B cell (primary cell): ENCODE results near the gene KBTBD6. TPM values are rescaled to one million over a fixed set of nuclear protein-coding genes. Genes with fewer than 3 reads are reported as not detected.

ENCODE experiments used
- ATAC-seq: fragments of 200-7000 bp; cut with Tn5 transposase; one replicate; pipeline ENCODE4 v1.10.0; 2021; ENCODE audit warnings: low read depth, mild to moderate bottlenecking, moderate number of reproducible peaks, moderate library complexity
- CTCF ChIA-PET: fragments of 350-600 bp; sonication (Branson Sonifier 250); formaldehyde crosslinking; loops from one replicate; lab custom pipeline; 2021; ENCODE audit warnings: antibody characterized with exemption, inconsistent platforms; lab: Charles Lee
- POLR2A ChIA-PET: fragments of 350-600 bp; sonication (Branson Sonifier 250); formaldehyde crosslinking; loops from one replicate; lab custom pipeline; 2021; ENCODE audit warnings: antibody characterized with exemption; lab: Charles Lee
- DNase-seq: peaks from one replicate; pipeline ENCODE4 v3.0.0; 2013
- H2AFZ ChIP-seq: 2 replicates; pipeline ENCODE4 v1.6.1; 2012; ENCODE audit warnings: mild to moderate bottlenecking, low read depth, low read length; ENCODE audit not compliant: insufficient read depth, poor library complexity, severe bottlenecking
- H3K27ac ChIP-seq, 2 donors: 1 replicate in 1 of 2; 2 replicates in 1 of 2; pipeline ENCODE4 v1.5.1; 2012 to 2013; ENCODE audit warnings: low read length in 2 of 2, mild to moderate bottlenecking in 2 of 2, moderate library complexity in 1 of 2
- H3K27me3 ChIP-seq, 4 experiments: fragments of 200-600 bp in 1 of 4; sonication (generic) in 1 of 4; replicated peaks in 1 of 4; 1 replicate in 2 of 4; 2 replicates in 2 of 4; pipeline versions ENCODE4 v1.6.1 to v1.7.0; 2013 to 2016; ENCODE audit warnings: low read length in 3 of 4, mild to moderate bottlenecking in 2 of 4, mixed read lengths in 1 of 4, moderate library complexity in 1 of 4; ENCODE audit not compliant: insufficient read depth in 4 of 4, control insufficient read depth in 3 of 4; ENCODE audit errors: control extremely low read depth in 1 of 4
- H3K36me3 ChIP-seq, 2 experiments: replicated peaks in 1 of 2; 1 replicate in 1 of 2; 2 replicates in 1 of 2; pipeline versions ENCODE4 v1.6.1 to v1.7.1; 2013; ENCODE audit warnings: low read length in 1 of 2; ENCODE audit not compliant: insufficient read depth in 2 of 2, control insufficient read depth in 1 of 2; ENCODE audit errors: control extremely low read depth in 1 of 2, extremely low read depth in 1 of 2
- H3K4me1 ChIP-seq, 2 donors: fragments of 200-600 bp in 1 of 2; sonication (generic) in 1 of 2; 1 replicate in 1 of 2; 2 replicates in 1 of 2; pipeline versions ENCODE4 v1.5.1 to v1.6.1; 2013 to 2017; ENCODE audit warnings: low read length in 2 of 2; ENCODE audit not compliant: control insufficient read depth in 2 of 2, insufficient read depth in 2 of 2
- H3K4me2 ChIP-seq: replicated peaks from 2 replicates; pipeline ENCODE3; 2012; ENCODE audit warnings: mild to moderate bottlenecking, low read depth, low read length; ENCODE audit not compliant: poor library complexity, severe bottlenecking
- H3K4me3 ChIP-seq, 5 experiments: fragments of 200-600 bp in 1 of 5; sonication (generic) in 1 of 5; 1 replicate in 3 of 5; 2 replicates in 2 of 5; pipeline versions ENCODE4 v1.5.1 to v1.7.0; 2011 to 2016; ENCODE audit warnings: low read length in 4 of 5, mild to moderate bottlenecking in 4 of 5, low read depth in 2 of 5, control low read depth in 1 of 5, moderate library complexity in 1 of 5; ENCODE audit not compliant: insufficient read depth in 1 of 5; ENCODE audit errors: control extremely low read depth in 1 of 5, extremely low read depth in 1 of 5
- H3K79me2 ChIP-seq: fragments of 200-600 bp; sonication (generic); one replicate; pipeline ENCODE4 v1.6.0; 2016; ENCODE audit warnings: low read length; ENCODE audit not compliant: control insufficient read depth, insufficient read depth
- H3K9ac ChIP-seq: fragments of 200-600 bp; sonication (generic); 2 replicates; pipeline ENCODE4 v1.6.1; 2017; ENCODE audit warnings: mild to moderate bottlenecking, low read length, moderate library complexity
- H3K9me3 ChIP-seq, 3 donors: one replicate each; pipeline versions ENCODE4 v1.6.1 to v1.7.1; 2013; ENCODE audit warnings: low read length in 2 of 3; ENCODE audit not compliant: control insufficient read depth in 2 of 3, insufficient read depth in 1 of 3; ENCODE audit errors: control extremely low read depth in 1 of 3
- H4K20me1 ChIP-seq: 2 replicates; pipeline ENCODE4 v1.6.0; 2012; ENCODE audit warnings: mild to moderate bottlenecking, low read length; ENCODE audit not compliant: insufficient read depth, control insufficient read depth, poor library complexity, severe bottlenecking
- H3K27ac Mint-ChIP-seq: one replicate; pipeline ENCODE4 v1.8.0; 2021; ENCODE audit warnings: mixed read lengths
- H3K27me3 Mint-ChIP-seq: one replicate; pipeline ENCODE4 v1.8.0; 2021; ENCODE audit warnings: mixed read lengths
- H3K4me1 Mint-ChIP-seq: one replicate; pipeline ENCODE4 v1.8.0; 2021; ENCODE audit warnings: mixed read lengths
- H3K4me3 Mint-ChIP-seq: one replicate; pipeline ENCODE4 v1.8.0; 2021; ENCODE audit warnings: mixed read lengths
- H3K9me3 Mint-ChIP-seq: one replicate; pipeline ENCODE4 v1.8.0; 2022; ENCODE audit warnings: mixed read lengths; ENCODE audit not compliant: insufficient read depth
- EZH2 ChIP-seq: IDR thresholded peaks from 2 replicates; pipeline ENCODE4 v1.6.1; 2012; ENCODE audit warnings: borderline replicate concordance, low read depth, mild to moderate bottlenecking, moderate library complexity, low read length; ENCODE audit not compliant: insufficient read depth, poor library complexity, severe bottlenecking
- WGBS: methylation state at CpG from one replicate; pipeline ENCODE4 v1.1.5; 2013; ENCODE audit warnings: missing lambda C conversion rate; ENCODE audit not compliant: insufficient coverage; 5-methylcytosine and 5-hydroxymethylcytosine counted together
- intact Hi-C: fragments of 100-400 bp; cut with micrococcal nuclease; formaldehyde crosslinking; loops from one replicate; pipeline ENCODE4 v1.10.0; 2022
- polyA plus RNA-seq: library from polyadenylated mRNA; depleted of rRNA; stranded (reverse); fragments of >200 nt; gene quantifications from 2 replicates; pipeline ENCODE4 v1.2.3, GENCODE V29; 2012
- total RNA-seq, 2 donors: library from RNA; stranded (reverse); fragments of 120-200 nt in 1 of 2; gene quantifications; 1 replicate in 1 of 2; 2 replicates in 1 of 2; pipeline versions ENCODE4 v1.2.3 to v1.2.4, GENCODE V29; 2013 to 2022
- TF ChIP-seq, protein P1 (sequence below): fragments of 200-600 bp; IDR thresholded peaks from one replicate; pipeline ENCODE4 v1.8.0; 2022; ENCODE audit warnings: antibody characterized with exemption, mild to moderate bottlenecking

KBTBD6 gene
- total and polyA plus RNA-seq, 2 donors (not counting 1 experiment from before 2014, with no cell fraction given): 0.63 to 8.5 TPM

DNA sequence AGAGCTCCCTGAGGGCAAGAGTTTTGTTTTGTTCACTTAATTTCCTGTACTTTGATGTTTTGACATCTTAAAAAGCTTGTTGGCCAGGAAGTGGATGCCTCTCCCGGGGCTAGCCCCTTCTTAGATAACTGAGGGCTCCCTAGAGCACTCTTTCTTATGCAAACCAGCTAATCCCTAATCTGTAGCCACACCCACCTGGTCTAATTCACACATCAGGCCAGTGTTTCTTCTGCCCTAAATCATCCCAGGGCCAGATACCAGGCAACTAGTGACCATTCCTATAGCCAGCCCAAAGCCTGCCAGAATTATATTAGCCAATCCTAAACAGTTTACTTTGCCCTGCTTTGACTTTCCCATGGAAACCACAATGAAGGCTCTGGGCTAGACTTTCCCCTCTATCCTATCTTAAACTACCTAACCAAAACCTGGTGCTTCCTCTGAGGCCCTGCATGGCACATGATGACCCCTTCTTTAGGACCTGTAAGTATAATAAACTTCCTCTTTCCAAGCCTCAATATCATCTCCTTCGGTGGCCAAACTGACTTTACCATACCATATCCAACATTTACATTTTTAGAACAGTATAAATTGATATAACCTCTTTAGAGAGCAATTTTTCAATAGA, 46.5 kb downstream of the KBTBD6 start:
- no peak overlapping the region for H3K27ac Mint-ChIP-seq
- Histone ChIP-seq H3K9ac (no peak overlapping the region), H2AFZ (no peak overlapping the region), H3K79me2 (no peaks in the 10 kb centered on the region), H3K4me3 (no peak overlapping the region), H3K36me3 (peaks cover 5 to 10% of the 10 kb centered on the region in 2 experiments), H3K4me2 (no peak overlapping the region), H4K20me1 (no peaks in the 10 kb centered on the region), H3K27ac (no peak overlapping the region), H3K27me3 (no peaks in the 10 kb centered on the region), H3K4me1 (peaks cover 3 to 5% of the 10 kb centered on the region in 2 donors), H3K9me3 (peaks cover 0 to 2% (median 0%) of the 10 kb centered on the region in 3 donors)
- H3K9me3 Mint-ChIP-seq: no peaks in the 10 kb centered on the region
- H3K4me1 Mint-ChIP-seq: peaks cover 5% of the 10 kb centered on the region
- H3K4me3 Mint-ChIP-seq: no peak overlapping the region
- ATAC-seq (no peak), DNase-seq (no peak)
- 38% methylated on average over 1 of the region's 2 CpGs for WGBS
- H3K27me3 Mint-ChIP-seq: no peaks in the 10 kb centered on the region
- CTCF ChIA-PET: no interaction called here
- intact Hi-C loops: no loop called here
- POLR2A ChIA-PET: no interaction called here
- TF ChIP-seq, protein P1, sequence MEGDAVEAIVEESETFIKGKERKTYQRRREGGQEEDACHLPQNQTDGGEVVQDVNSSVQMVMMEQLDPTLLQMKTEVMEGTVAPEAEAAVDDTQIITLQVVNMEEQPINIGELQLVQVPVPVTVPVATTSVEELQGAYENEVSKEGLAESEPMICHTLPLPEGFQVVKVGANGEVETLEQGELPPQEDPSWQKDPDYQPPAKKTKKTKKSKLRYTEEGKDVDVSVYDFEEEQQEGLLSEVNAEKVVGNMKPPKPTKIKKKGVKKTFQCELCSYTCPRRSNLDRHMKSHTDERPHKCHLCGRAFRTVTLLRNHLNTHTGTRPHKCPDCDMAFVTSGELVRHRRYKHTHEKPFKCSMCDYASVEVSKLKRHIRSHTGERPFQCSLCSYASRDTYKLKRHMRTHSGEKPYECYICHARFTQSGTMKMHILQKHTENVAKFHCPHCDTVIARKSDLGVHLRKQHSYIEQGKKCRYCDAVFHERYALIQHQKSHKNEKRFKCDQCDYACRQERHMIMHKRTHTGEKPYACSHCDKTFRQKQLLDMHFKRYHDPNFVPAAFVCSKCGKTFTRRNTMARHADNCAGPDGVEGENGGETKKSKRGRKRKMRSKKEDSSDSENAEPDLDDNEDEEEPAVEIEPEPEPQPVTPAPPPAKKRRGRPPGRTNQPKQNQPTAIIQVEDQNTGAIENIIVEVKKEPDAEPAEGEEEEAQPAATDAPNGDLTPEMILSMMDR: no peak
- TF ChIP-seq EZH2: no peak

DNA sequence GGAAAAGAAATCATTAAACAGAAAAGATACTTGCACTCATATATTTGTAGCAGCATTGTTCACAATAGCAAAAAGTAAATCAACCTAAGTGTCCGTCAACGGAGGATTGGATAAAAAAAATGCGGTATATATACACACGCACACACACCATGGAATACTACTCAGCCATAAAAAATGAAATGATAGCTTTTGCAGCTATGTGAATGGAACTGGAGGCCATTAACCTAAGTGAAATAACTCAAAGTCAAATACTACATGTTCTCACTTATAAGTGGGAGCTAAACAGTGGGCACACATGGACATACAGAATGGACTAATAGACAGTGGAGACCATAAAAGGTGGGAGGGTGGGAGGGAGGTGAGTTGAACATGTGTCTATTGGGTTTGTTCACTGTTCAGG, 52.9 kb downstream of the KBTBD6 start:
- WGBS: no CpG with 5 or more reads among the region's 4 CpGs
- DNase-seq (no peak), ATAC-seq (no peak)
- ChIA-PET CTCF (no interaction called here), POLR2A (no interaction called here)
- H3K27me3 Mint-ChIP-seq: no peaks in the 10 kb centered on the region
- intact Hi-C loops: loop anchor here (5.0 kb wide), 1 partner anchor 573 kb away; no protein-coding TSS in a partner anchor
- Histone ChIP-seq H4K20me1 (no peaks in the 10 kb centered on the region), H3K9me3 (no peaks in the 10 kb centered on the region), H2AFZ (no peak overlapping the region), H3K36me3 (peaks cover 13 to 29% of the 10 kb centered on the region in 2 experiments), H3K4me2 (no peak overlapping the region), H3K27ac (no peak overlapping the region), H3K4me1 (no peaks in the 10 kb centered on the region), H3K79me2 (no peaks in the 10 kb centered on the region), H3K27me3 (no peaks in the 10 kb centered on the region), H3K9ac (no peak overlapping the region), H3K4me3 (no peak overlapping the region)
- H3K4me3 Mint-ChIP-seq: no peak overlapping the region
- TF ChIP-seq, protein P1: no peak
- no peak for TF ChIP-seq EZH2
- H3K4me1 Mint-ChIP-seq: peaks cover 5% of the 10 kb centered on the region
- H3K27ac Mint-ChIP-seq: no peak overlapping the region
- no peaks in the 10 kb centered on the region for H3K9me3 Mint-ChIP-seq
